HFFc6 (cell line): Measurements from ENCODE around the gene SAMD8. TPM values are rescaled to one million over a fixed set of nuclear protein-coding genes. Genes with fewer than 3 reads are reported as not detected.

ENCODE experiments used
- DNase-seq: peaks from one replicate; pipeline ENCODE4 v3.0.0-alpha.2; 2018
- H3K27ac Mint-ChIP-seq: 2 replicates; pipeline ENCODE4 v1.8.0; 2020; ENCODE audit warnings: mild to moderate bottlenecking, mixed read lengths
- H3K27me3 Mint-ChIP-seq: 2 replicates; pipeline ENCODE4 v1.8.0; 2021; ENCODE audit warnings: mild to moderate bottlenecking, moderate library complexity, mixed read lengths; ENCODE audit not compliant: insufficient read depth
- H3K36me3 Mint-ChIP-seq: 2 replicates; pipeline ENCODE4 v1.8.0; 2021; ENCODE audit warnings: low read depth, mixed read lengths
- H3K4me1 Mint-ChIP-seq: 2 replicates; pipeline ENCODE4 v1.8.0; 2020; ENCODE audit warnings: low read depth, mixed read lengths
- H3K4me3 Mint-ChIP-seq: 2 replicates; pipeline ENCODE4 v1.8.0; 2020; ENCODE audit warnings: mild to moderate bottlenecking, moderate library complexity, mixed read lengths
- H3K9me3 Mint-ChIP-seq: 2 replicates; pipeline ENCODE4 v1.8.0; 2020; ENCODE audit warnings: mild to moderate bottlenecking, mixed read lengths
- CTCF ChIP-seq: fragments of 200-600 bp; sonication (generic); IDR thresholded peaks from 2 replicates; pipeline ENCODE4 v1.5.0; 2021; ENCODE audit warnings: antibody characterized with exemption, mild to moderate bottlenecking
- total RNA-seq, 6 experiments: library from RNA; stranded (reverse); fragmentation: NEBNext Ultra II Directional; extraction: Animal tissue kit (Norgen Biotek cat#: 25700); gene quantifications; 2 replicates in 1 of 6; 3 replicates in 5 of 6; pipeline ENCODE4 v1.2.3, GENCODE V29; 2021

The SAMD8 gene
- total RNA-seq, 6 experiments from 2014 or later, result 26.5 to 31.5 (median 29.9) TPM

DNA sequence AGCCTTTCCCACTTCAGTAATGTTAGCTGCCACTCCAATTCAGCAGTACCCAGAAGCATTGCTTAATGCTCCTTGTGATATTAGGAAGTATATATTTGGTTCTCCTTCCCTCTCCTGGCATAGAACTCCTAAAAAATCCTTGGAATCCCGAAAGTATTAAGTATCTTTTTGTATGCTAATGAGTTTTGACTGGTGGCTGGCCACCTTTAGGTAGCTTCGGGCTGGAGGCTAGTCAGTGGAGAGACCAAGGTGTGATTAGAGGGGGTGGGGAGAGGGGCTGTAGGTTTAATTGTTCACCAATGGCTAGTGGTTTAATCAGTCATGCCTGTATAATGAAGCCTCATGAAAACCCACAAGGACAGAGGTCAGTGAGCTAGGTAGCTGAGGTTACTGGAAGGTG lies 112.1 kb downstream of the SAMD8 start:
- H3K36me3 Mint-ChIP-seq, result peaks cover 44% of the 10 kb centered on the region
- DNase-seq, result no peak
- H3K4me1 Mint-ChIP-seq, result peaks cover 68% of the 10 kb centered on the region
- H3K9me3 Mint-ChIP-seq, result no peaks in the 10 kb centered on the region
- peaks cover 2% of the 10 kb centered on the region for H3K27me3 Mint-ChIP-seq
- peak overlapping the region; percentile 79 for H3K27ac Mint-ChIP-seq
- peak overlapping the region; percentile 37; the same call in 1 of the 2 replicates for H3K4me3 Mint-ChIP-seq
- no peak for TF ChIP-seq CTCF

DNA sequence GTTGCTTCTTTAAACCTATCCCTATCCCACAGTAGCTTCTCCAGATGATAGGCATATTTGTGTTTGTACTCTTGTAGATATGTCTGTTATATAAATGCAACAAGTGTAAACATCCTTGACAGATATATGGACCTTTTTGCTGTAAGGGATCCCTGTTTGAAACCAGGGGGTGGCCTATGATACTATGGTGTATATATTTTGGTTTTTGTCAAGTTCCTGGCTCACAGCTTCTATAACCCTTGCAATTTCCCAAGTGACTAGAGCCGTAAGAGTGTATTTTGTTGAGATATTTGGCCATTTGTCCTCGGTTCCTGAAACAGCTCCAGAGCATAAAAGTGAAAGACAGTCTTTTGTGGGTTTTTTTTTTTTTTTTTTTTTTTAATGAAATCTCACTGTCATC lies 114.6 kb downstream of the SAMD8 start:
- H3K4me1 Mint-ChIP-seq, result peaks cover 83% of the 10 kb centered on the region
- peak overlapping the region; percentile 37 for H3K4me3 Mint-ChIP-seq
- TF ChIP-seq CTCF, result no peak
- peaks cover 3% of the 10 kb centered on the region; the same call in 1 of the 2 replicates for H3K27me3 Mint-ChIP-seq
- H3K27ac Mint-ChIP-seq, result peak overlapping the region; percentile 79
- no peaks in the 10 kb centered on the region for H3K9me3 Mint-ChIP-seq
- no peak for DNase-seq
- H3K36me3 Mint-ChIP-seq, result peaks cover 48% of the 10 kb centered on the region

GRCh38 chr10:75226656-75227055 lies 115.2 kb downstream of the SAMD8 start:
- Mint-ChIP-seq H3K27ac (peak overlapping the region; percentile 79), H3K4me3 (no peak overlapping the region; the same call in 1 of the 2 replicates)

GRCh38 chr10:75228278-75228677 lies 116.8 kb downstream of the SAMD8 start:
- TF ChIP-seq CTCF, result no peak
- peaks cover 7% of the 10 kb centered on the region; the same call in 1 of the 2 replicates for H3K27me3 Mint-ChIP-seq

More at GRCh38 chr10:75226656-75227055, 115.2 kb downstream of the SAMD8 start:
- Mint-ChIP-seq H3K27me3 (peaks cover 3% of the 10 kb centered on the region; the same call in 1 of the 2 replicates), H3K9me3 (no peaks in the 10 kb centered on the region), H3K4me1 (peaks cover 85% of the 10 kb centered on the region), H3K36me3 (peaks cover 48% of the 10 kb centered on the region)
- no peak for DNase-seq
- no peak for TF ChIP-seq CTCF

GRCh38 chr10:75228834-75229233 lies 117.4 kb downstream of the SAMD8 start:
- Mint-ChIP-seq H3K4me1 (peaks cover 81% of the 10 kb centered on the region), H3K9me3 (no peaks in the 10 kb centered on the region), H3K27ac (peak overlapping the region; percentile 77), H3K4me3 (peak overlapping the region; percentile 3; the same call in 1 of the 2 replicates), H3K36me3 (peaks cover 41% of the 10 kb centered on the region), H3K27me3 (peaks cover 7% of the 10 kb centered on the region; the same call in 1 of the 2 replicates)
- no peak for DNase-seq
- no peak for TF ChIP-seq CTCF

More at GRCh38 chr10:75228278-75228677, 116.8 kb downstream of the SAMD8 start:
- H3K9me3 Mint-ChIP-seq, result no peaks in the 10 kb centered on the region
- H3K27ac Mint-ChIP-seq, result peak overlapping the region; percentile 77
- H3K36me3 Mint-ChIP-seq, result peaks cover 43% of the 10 kb centered on the region
- peaks cover 82% of the 10 kb centered on the region for H3K4me1 Mint-ChIP-seq
- no peak for DNase-seq
- H3K4me3 Mint-ChIP-seq, result no peak overlapping the region
